Measurements from ENCODE around the gene HELZ2.

DNA sequence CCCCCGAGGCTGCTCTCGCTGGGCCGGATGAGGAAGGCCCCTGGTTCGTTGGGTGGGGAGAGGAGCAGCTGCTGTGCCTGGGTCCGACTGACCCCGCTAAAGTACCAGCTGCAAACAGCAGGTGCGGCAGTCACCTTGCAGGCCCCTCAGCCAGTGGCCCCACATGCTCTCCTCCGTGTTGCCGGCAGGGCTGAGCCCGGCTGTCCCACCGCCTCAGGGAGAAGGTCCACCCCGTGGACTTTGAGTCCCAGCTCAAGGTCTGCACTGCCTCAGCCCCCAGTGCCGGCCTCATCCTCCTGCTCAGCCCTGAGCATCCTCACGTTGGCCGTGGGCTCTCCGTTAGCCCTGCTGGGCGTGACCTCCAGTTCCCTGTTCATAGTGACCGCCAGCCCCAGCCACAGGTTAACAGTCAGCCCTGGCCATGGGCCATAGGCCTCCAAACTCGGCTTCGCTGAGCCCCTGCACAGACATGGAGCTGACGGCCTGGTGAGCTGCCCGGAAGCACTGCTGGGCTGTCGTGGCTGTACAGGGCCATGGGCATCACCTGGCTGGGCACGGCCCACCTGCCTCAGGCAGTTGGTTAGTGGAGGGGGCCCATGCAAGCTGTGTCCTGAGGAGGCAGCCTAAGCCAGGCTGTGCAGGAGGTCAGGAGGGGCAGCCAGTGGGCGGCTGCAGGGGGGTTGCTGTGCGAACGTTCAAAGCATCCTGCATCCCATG is 29.6 kb downstream of the HELZ2 start:
- TF ChIP-seq, protein P1, sequence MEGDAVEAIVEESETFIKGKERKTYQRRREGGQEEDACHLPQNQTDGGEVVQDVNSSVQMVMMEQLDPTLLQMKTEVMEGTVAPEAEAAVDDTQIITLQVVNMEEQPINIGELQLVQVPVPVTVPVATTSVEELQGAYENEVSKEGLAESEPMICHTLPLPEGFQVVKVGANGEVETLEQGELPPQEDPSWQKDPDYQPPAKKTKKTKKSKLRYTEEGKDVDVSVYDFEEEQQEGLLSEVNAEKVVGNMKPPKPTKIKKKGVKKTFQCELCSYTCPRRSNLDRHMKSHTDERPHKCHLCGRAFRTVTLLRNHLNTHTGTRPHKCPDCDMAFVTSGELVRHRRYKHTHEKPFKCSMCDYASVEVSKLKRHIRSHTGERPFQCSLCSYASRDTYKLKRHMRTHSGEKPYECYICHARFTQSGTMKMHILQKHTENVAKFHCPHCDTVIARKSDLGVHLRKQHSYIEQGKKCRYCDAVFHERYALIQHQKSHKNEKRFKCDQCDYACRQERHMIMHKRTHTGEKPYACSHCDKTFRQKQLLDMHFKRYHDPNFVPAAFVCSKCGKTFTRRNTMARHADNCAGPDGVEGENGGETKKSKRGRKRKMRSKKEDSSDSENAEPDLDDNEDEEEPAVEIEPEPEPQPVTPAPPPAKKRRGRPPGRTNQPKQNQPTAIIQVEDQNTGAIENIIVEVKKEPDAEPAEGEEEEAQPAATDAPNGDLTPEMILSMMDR (IDR thresholded peaks at IDR 0.05; ENCODE audit: low read depth, low read length), result no peak
- TF ChIP-seq MYC (IDR thresholded peaks at IDR 0.05; ENCODE audit: low read depth, low read length) (no peak), POLR2A (IDR thresholded peaks at IDR 0.05; ENCODE audit: extremely low read depth, insufficient read length) (no peak)
- TF ChIP-seq, protein P2, sequence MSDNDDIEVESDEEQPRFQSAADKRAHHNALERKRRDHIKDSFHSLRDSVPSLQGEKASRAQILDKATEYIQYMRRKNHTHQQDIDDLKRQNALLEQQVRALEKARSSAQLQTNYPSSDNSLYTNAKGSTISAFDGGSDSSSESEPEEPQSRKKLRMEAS (IDR thresholded peaks at IDR 0.05; ENCODE audit: low read depth, low read length), result no peak

Measured in NB4 (cell line).